NCI-H1105 (cell line): ENCODE measurements around the gene KRT3.
"Not testable (repeated sequence)": the region's sequence is repeated elsewhere in the genome, so short reads cannot be mapped to it uniquely, and the experiment has no call there.

Source experiments
- DNase-seq: peaks from one replicate; lab custom pipeline; 2025; lab: John Stamatoyannopoulos, UW

The KRT3 gene

DNA sequence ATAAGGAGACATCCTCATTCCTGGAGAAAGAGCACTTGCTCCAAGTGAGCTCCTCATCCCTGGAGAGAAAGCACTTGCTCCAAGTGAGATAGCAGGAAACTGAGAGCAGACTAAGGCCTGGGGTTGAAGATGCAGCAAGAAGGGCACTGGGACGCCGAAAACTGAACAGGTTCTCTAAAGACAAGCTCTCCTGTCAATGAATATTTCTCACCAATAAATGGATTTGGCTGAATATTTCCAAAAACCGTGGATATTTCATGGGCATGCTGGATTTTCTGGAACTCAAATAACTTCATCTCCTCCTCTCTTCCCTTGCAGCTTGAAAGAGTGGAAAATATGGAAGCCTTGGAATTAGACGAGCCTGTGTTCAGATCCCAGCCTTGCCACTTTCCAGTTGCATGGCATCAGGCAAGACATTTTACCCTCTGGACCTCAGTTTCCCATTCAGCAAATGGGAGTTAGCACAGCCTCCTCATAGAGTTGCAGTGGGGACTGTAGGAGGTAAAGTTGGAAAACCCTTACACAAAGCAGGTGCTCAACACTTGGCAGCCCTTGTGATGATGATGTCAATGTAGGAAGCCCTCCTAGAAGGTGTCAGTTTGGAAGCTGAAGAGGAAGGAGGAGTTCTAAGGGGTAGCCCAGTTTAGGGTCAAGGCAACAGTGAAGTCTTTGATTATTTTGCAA, 14.4 kb downstream of the KRT3 start:
- DNase-seq, result no peak

DNA sequence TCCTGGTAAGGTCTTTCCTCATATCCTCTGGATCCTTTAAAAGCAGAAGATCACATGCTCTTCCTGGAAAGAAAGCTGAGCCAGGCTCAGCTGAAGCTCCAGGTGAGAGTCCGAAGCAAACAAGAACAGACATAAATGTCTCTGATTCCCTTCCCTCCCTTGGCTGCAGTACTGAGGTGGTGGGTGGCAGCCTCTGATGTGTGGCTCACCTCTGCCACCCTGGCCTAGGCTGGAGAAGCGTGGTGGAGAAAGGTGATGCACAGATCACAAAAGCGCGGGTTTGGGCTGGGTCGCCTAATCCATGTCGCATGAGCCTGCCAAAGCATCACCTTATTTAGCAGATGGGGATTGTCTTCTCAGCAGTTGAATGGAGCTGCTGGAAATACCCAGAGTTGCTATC, 16.0 kb downstream of the KRT3 start:
- no peak for DNase-seq

DNA sequence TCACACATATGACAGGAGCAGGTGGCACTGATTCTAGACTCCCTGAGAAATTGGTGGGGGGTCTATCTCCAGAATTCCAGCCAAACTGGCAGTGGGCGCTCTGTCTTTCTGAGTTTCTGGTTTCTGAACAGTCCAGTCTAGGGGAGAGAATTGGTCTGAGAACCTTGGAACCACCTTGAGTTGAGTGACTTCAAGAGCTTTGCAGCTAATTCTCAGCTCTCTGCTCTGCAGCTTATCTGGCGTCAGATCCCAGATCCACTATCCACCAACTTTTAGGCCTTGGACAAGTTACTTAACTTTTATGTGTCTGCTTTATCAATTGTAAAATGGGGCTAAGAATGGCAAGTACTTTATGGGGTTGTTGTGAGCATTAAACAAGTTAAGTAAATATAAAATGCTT, 17.1 kb downstream of the KRT3 start:
- DNase-seq, result no peak

DNA sequence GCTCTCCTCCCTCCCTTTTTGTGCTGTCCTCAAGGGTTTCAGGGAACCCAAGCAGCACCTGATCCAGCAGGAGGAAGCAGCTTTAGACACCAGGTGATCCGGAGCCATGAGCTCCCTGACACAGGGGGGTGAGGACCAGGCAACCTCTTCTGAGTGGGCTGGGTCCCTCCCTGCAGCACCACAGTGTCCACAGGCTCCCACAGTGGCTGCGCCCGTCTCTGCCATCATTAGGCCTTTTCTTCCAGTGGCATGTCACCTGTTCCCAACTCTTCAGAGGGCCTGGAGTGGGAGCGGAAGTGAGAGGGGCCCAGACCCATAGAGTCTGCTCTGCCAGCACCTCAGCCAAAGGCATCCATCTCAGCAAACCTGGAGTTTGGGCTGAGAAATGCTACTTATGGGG, 18.4 kb downstream of the KRT3 start:
- no peak for DNase-seq

DNA sequence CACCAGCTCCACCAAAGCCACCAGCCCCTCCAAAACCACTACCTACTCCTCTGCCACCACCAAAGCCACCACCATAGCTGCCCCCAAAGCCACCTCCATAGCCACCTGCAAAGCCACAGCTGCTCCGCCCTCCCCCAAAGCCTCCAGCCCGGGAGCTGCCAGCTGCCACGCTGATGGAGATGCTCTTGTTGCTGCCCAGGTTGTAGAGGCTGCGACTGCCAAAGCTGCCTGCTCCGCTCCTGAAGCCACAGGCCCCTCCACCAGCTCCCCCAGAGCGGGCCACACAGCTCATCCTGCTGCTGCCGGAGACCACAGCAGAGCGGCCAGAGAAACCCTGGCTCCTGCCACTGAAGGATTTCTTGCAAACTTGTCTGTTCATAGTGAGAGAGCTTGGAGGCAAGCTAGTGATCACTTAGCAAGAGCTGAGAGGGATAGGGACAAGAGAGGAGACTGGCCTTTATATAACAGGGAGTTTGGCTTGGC, 19.0 kb downstream of the KRT3 start, which contains the start of gene KRT76:
Gene KRT76, minus strand, starts transcription at position 433 of the 483 bp plus-strand sequence. Its CDS starts 54 bp downstream, at position 379.
- DNase-seq, result no peak

DNA sequence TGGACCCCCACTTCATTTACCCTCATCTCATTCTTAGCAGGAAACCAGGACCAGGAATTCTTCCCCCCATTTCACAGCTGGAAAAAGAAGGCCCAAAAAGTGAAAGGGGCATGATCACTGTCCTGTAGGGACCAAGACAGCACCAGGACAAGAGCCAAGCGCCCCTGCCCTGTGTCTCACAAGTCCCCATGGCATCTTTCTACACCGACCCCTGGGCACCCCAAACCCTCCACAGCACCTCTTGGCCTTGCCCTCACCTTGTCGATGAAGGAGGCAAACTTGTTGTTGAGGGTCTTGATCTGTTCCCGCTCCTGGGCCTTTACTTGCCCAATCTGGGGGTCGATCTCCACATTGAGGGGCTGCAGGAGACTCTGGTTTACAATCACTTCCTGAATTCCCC, 19.5 kb downstream of the KRT3 start:
- DNase-seq, result no peak

DNA sequence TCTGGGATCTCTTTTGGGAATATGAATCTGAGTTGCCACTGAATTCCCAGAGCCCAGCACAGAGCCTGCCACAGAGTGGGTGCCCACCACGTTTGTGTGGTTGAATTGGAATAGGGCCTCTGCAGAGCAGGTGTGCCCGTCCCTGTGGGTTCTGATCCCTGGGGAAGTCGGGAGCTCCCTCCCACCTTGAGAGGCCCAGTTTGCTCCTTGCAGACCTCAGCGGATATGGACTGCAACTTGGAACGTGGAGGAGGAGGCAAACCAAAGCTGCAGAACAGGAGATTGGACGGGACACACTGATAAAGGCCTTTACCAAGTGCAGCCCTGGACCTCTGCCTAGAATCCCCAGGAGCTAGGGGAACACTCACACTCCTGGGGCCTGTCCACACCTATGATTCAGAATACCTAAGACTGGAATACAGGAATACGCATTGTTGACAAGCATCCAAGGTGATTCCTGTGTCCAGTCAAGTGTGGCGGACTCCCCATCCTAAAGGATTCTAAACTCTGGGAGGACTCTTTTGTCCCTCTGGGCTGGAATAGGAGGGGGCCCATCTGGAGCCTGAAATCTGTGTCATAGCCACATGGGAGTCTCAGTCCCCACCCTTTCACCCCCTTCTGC, 21.2 kb downstream of the KRT3 start:
- DNase-seq, result no peak

DNA sequence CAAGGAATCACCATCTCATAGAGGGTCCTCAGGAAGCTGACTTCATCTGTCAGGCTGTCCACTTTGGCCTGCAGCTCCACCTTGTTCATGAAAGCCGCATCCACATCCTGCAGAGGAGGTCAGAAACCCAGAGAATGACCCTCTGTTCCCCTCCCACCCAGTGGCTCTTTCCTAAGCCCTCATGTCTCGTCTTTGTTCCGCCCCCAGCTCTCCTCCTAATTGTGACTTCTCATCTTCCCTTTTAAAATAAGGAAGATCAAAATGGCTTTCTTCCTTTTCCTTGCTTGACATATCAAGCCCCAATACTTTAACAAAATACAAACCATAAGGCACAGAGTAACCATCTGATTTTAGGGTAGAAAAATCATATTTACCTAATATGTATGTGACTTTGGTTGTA, 23.1 kb downstream of the KRT3 start:
- no peak for DNase-seq

DNA sequence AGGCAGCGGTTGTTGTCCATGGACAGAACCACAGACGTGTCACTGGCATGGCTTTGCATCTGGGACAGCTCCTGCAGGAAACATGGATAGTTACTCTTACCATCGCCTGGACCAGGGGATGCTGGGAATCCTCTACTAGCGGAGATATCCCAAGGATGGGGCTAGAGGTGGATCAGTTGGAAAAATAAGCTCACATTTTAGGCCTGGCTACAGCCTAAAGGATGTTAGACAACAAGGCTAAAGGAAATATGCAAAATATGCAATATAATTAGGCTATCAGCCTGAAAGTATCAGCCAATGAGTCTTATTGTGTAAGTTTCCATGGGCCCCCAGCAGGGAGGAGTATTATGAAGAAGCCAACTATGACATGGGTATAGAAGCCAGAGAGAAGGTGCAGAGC, 23.7 kb downstream of the KRT3 start:
- DNase-seq, result no peak

DNA sequence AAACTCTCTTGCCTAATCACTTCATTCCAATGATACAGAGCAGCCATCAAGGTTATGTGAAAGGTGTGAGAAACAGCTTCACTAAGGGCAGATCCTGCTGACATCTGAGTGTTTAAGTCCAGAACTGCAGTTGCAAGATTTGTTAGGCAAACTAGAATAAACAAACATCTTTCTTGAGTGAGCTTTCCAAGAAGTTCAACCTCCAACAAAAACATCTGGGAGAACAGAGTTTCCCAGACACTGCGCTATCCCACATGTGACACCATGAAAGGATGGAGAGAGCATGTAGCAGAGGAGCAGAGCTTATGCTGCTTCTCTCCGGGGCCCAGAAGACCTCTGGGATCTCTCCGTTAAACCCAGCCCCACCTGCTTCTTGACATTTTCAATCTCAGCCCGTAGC, 24.4 kb downstream of the KRT3 start:
- DNase-seq, result no peak

DNA sequence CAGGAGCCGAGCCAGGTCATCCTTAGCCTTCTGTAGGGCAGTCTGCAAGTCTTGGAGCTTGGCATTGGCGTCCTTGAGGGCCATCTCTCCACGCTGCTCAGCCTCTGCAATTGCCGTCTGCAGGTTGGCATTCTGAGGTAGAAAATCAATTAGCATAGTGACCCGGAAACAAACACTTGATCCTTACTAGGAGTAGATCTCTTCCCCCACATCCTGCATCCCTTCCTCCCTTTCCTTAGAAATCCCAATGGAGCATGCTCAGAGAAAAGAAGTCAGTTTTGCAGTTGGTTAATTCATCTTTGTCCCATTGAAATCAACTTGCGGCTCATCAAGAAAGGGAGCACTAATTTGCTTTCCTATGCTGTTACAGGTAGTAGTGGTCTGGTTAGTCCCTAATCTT, 24.8 kb downstream of the KRT3 start:
- DNase-seq, result no peak

DNA sequence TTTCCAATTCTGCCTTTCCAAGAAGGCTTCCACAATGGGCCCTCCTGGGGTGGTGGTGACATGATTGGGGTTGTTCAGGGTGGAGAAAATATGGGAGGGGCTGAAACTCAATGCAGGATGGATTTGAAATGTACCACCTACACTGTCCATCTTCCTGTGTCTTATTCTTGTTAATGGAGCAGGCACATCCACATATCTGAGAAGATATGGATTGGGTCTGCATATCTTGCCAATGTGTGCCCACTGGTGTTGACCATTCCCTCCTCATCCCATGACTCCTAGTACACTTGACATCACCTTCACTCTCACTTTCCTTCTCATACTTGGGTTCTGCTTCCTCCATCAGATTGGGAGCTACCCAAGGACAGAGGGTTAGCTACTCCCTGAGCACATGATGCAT, 26.0 kb downstream of the KRT3 start:
- no peak for DNase-seq

DNA sequence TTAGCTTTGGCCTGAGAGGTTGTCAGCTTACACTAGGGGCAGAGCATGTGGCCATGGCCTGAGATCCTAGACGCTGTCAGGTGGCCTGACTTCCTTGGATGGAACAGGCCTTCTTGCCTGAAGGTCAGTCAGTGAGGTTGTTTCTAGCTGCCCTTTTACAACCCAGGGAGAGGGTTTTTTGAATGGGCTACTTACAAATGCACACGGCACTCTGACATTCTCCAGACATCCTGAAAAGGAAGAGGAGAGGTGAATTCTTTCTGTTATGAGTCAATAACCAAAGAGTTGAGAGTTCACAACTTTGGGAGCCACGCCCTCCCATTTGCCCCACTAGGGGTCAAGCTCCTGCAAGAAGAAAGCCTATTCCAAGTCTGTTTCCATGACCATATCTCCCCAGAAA, 26.6 kb downstream of the KRT3 start:
- DNase-seq, result no peak

DNA sequence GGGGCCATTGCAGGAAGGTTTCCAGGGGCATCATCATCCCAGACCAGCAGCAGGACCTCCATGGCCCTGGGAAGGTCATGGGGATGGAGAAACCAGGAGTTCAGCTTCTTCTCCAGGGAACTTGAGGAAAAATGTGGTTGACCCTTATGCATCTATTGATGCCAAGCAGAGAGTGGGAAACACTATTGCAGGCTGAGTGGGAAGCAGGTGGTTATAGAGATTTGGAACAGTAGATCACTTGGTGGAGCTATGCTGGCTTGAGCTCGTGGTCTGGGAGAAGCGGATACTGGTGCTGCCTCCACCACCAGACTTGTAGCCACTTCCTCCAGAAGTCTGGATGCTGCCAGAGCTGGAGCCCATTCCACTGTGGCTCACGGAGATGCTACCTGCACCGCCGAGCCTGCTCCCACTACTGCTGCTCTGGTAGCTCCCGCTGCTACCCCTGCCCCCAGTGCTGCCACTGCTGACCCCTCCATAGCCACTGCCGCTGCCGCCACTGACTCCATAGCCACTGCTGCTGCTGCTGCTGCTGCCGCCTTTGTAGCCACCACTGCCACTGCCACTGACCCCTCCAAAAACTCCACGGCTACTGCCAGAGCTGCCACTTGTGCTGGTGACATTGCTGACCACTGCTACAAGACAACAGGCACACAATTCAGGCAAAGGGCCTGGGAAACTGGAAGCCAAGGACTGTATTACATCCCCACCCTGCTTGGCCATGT, 27.3 kb downstream of the KRT3 start:
- no peak for DNase-seq

DNA sequence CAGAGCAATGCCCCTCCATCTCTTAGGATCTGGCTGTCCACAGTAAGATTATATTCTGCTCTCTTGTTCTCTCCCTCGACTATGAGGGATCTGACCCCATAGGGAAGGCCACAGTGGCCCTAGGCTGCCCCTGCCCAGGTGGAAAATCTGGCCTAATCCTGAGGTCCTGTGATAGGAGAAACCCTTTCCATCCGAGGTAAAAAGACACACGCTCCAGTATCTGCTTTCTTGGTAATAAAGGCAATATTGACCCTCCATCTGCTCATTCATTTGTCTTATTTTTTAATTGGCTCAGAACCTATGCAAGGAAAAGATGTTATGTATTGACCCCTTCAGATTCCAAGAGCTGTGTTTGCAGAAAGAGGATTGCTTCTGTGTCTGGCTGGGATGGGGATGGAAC, 28.5 kb downstream of the KRT3 start:
- no peak for DNase-seq

DNA sequence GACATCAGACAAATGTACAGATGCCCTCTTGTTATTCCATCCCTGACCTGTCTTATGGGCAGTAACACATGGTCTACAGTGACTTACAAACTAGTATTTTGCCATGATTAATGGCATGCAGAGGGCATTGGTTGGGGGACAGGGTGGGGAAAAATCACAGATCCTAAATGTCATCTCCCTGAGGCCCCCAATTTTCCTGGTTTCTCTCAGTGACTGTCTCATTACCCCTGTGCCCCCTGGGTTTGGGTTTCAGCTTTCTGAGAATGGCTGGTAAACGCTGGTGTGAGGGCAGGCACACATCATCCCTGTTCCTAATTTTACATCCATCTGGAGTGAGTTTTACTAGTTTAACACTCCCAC, 28.9 kb downstream of the KRT3 start:
- DNase-seq, result no peak

DNA sequence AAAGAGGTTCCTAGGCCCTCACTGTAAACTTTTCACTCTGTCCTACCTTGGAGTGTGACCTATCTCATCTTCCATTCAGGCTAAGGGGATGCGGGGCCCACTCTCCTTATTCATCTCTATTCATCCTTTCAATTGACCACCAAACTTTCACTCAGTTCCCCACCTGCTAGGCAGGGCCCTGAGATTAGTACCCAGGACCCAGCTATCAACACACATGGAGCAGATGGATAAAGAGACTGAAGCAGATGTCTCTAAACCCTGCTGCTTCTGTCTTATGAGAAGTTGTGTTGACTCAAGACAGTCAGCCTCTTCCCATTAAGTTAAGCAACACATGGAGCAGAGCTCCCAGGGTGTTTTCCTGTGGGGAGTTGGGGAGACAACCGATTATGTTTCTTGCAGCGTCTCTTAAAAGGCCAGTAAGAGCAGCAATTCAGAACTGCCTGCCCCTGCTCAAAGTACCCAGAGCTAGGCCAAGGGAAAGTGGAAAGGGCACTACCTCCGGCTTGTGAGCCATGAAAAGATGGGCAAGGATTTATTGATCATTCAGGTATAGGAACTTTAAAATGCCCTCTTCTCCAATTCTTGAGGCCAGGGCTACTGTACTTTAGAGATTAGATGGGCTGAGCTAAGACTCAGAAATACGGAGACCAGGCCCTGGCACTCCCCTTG, 29.4 kb downstream of the KRT3 start:
- no peak for DNase-seq

DNA sequence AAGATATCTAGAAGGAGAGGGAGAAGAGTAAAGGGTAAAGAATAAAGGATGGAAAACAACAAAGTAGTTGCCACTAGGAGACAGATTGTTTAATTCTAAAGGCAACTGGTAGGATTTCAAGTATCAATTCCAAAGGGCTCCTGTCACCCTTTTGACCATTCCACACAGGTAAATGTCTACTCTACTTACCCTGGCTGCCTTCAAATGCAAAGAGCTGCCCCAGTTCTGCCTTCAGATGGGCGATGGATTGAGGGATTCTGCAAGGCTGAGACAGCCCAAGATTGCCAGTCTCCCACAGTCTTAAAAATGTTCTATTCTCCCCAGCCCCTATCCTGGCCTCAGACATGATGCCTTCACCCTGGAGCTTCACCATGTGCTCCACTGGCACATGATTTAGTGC, 30.2 kb downstream of the KRT3 start:
- no peak for DNase-seq

DNA sequence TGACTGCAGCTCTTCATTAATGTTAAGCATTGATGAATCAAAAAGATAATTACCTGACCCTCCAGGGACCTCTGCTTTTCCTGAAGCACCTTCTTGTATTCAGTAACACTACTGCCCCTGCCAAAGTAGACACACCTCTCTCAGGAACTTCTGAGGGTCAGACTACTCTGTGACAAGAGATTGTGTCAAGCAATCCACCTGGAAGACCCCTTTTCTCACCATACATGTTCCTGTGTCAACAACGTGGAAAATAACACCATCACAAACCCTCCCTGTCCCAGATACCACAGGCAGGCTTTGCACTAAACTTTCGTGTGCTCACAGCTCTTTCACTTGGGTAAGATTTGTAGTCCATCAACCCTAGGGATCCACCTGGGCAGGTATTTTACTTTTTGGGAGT, 31.9 kb downstream of the KRT3 start:
- DNase-seq, result no peak

DNA sequence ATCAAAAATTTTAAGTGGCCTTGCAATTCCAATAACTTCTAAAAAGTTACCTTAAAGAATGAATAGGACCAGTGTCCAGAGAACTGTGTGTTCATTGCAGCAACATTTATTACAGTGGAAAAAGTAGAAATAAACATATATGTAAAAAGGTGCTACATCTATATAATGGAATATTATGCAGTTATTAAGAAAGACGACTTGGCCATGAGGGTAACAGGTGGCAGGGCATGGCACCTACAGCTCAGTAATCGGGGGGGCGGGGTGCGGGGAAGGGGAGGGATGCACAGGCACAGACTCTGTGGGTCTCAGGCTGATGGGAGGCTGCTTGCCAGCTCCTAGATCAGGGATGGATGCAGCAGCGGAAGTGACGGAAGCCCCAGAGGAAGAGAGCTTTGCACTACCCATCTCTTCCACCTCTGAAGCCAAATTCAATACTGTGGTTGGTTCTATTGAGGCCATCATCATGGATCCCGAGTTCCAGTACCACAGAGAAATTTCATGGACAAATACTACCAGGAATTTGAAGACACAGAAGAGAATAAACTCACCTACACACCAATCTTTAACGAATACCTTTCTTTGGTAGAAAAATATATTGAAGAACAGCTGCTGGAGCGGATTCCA, 32.8 kb downstream of the KRT3 start:
- DNase-seq, result no peak

DNA sequence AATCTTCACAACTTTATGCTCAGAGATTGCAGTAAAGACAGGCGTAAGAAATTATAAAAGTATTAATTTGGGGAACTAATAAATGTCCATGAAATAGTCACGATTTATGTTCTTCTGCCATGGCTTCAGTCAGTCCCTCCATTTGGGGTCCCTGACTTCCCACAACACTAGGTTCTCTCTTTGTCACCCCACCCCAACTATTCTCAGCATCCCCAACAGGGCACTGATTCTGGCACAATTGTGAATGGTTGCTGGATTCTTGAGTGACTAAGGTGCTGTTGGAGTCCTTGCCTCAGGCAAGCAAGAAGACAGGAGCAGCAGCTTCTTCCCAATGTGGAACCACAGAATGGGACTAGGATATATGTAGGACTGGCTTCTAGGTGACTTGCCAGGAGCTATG, 34.1 kb downstream of the KRT3 start:
- DNase-seq, result no peak

DNA sequence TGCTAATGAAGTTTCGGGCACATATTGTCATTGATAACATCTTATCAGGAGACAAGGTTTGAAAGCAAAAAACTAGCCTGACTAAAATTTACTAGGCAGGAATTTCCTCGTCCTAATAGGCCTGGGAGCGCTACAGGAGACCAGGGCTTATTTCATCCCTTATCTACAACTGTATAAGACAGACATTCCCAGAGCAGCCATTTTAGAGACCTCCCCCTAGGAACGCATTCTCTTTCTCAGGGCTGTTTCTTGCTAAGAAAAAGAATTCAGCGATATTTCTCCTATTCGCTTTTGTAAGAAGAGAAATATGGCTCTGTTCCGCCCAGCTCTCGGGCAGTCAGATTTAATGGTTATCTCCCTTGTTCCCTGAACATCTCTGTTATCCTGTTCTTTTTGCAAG, 34.7 kb downstream of the KRT3 start:
- DNase-seq, result not testable (repeated sequence)
